K562 (cell line): ENCODE measurements around the gene TOR1A. TPM values are rescaled to one million over a fixed set of nuclear protein-coding genes. Genes with fewer than 3 reads are reported as not detected.
"Not testable (repeated sequence)": the region's sequence is repeated elsewhere in the genome, so short reads cannot be mapped to it uniquely, and the experiment has no call there.

Source experiments
- ATAC-seq: fragments of 200-7000 bp; cut with Tn5 transposase; 3 replicates; pipeline ENCODE4 v1.9.1; 2020; ENCODE audit warnings: moderate library complexity
- BruUV-seq: library from RNA; stranded (reverse); fragments of 400-500 nt; replicated peaks from 2 replicates; lab custom pipeline; 2021; lab: Mats Ljungman, UMichigan
- CTCF ChIA-PET: fragments of 300-600 bp; formaldehyde crosslinking; extraction: SDS; loops from one replicate; lab custom pipeline; 2021; ENCODE audit warnings: low intra/inter-chr PET ratio; lab: Yijun Ruan, JAX
- POLR2A ChIA-PET: fragments of 300-600, 350-650 bp; sonication (Branson Sonifier 250); formaldehyde crosslinking; extraction: SDS; loops from one replicate; lab custom pipeline; 2021; ENCODE audit warnings: antibody characterized with exemption, inconsistent platforms; lab: Yijun Ruan, JAX
- DNase-seq, 4 experiments: peaks; one replicate each; pipeline versions ENCODE4 v3.0.0 to v3.0.0-alpha.2; 2011 to 2018; ENCODE audit warnings: low spot score in 3 of 4, mixed read lengths in 3 of 4; ENCODE audit errors: extremely low read depth in 1 of 4
- FAIRE-seq: peaks from 2 replicates; lab custom pipeline; 2011; peaks lifted over from hg19 to GRCh38; lab: Jason Lieb, UNC
- H2AFZ ChIP-seq: 2 replicates; pipeline ENCODE4 v1.6.0; 2011; ENCODE audit warnings: low read depth, low read length, control low read depth, inconsistent platforms
- H3K27ac ChIP-seq: fragments of 200-600 bp; 3 replicates; pipeline ENCODE4 v1.8.0; 2011; ENCODE audit warnings: low read depth, mild to moderate bottlenecking, control low read depth, inconsistent platforms, low read length, moderate library complexity, mixed read lengths; ENCODE audit errors: extremely low read depth
- H3K27me3 ChIP-seq, 2 experiments: fragments of 300-600 bp in 1 of 2; 2 replicates in 1 of 2; 3 replicates in 1 of 2; pipeline versions ENCODE4 v1.6.0 to v1.8.0; 2011; ENCODE audit warnings: inconsistent platforms in 2 of 2, low read length in 2 of 2, mild to moderate bottlenecking in 1 of 2, mixed read lengths in 1 of 2, moderate library complexity in 1 of 2; ENCODE audit not compliant: control insufficient read depth in 2 of 2, insufficient read depth in 2 of 2
- H3K36me3 ChIP-seq: fragments of 300-600 bp; 3 replicates; pipeline ENCODE4 v1.8.0; 2011; ENCODE audit warnings: mild to moderate bottlenecking, low read length, inconsistent platforms; ENCODE audit not compliant: control insufficient read depth, insufficient read depth
- H3K4me1 ChIP-seq, 2 experiments: fragments of 200-600 bp in 1 of 2; replicated peaks in 1 of 2; 2 replicates in 1 of 2; 3 replicates in 1 of 2; pipeline versions ENCODE4 v1.5.1 to v1.8.0; 2011; ENCODE audit warnings: inconsistent platforms in 2 of 2, low read length in 2 of 2, mild to moderate bottlenecking in 1 of 2, mixed read lengths in 1 of 2, moderate library complexity in 1 of 2; ENCODE audit not compliant: control insufficient read depth in 2 of 2, insufficient read depth in 2 of 2
- H3K4me2 ChIP-seq: 2 replicates; pipeline ENCODE4 v1.6.1; 2011; ENCODE audit warnings: low read length, control low read depth, inconsistent platforms, mixed read lengths; ENCODE audit not compliant: insufficient read depth
- H3K4me3 ChIP-seq: fragments of 200-600 bp; sonication (generic), shearing (Covaris generic); 2 replicates; pipeline ENCODE4 v1.5.1; 2016; ENCODE audit warnings: control low read depth, inconsistent platforms
- H3K79me2 ChIP-seq: fragments of 200-600 bp; 3 replicates; pipeline ENCODE4 v1.8.0; 2011; ENCODE audit warnings: low read length, inconsistent platforms; ENCODE audit not compliant: control insufficient read depth, insufficient read depth
- H3K9ac ChIP-seq, 2 experiments: 2 replicates each; pipeline versions ENCODE4 v1.6.0 to v1.6.1; 2011; ENCODE audit warnings: low read depth in 2 of 2, low read length in 2 of 2, control low read depth in 1 of 2, inconsistent platforms in 1 of 2, mild to moderate bottlenecking in 1 of 2, mixed read lengths in 1 of 2; ENCODE audit not compliant: insufficient read depth in 1 of 2
- H3K9me1 ChIP-seq: one replicate; pipeline ENCODE4 v1.6.0; 2011; ENCODE audit warnings: inconsistent platforms, mild to moderate bottlenecking, low read length, moderate library complexity; ENCODE audit not compliant: control insufficient read depth, insufficient read depth
- H3K9me3 ChIP-seq: replicated peaks from 2 replicates; pipeline ENCODE4 v1.5.1; 2011; ENCODE audit warnings: low read depth, low read length, inconsistent platforms; ENCODE audit not compliant: control insufficient read depth, insufficient read depth
- H4K20me1 ChIP-seq: replicated peaks from 2 replicates; pipeline ENCODE4 v1.6.1; 2011; ENCODE audit warnings: low read length, inconsistent platforms, mixed read lengths; ENCODE audit not compliant: control insufficient read depth, insufficient read depth
- BCOR ChIP-seq: fragments of 450-650 bp; IDR thresholded peaks from 2 replicates; pipeline ENCODE4 v1.6.1; 2016
- ERF ChIP-seq: fragments of 450-650 bp; formaldehyde crosslinking; IDR thresholded peaks from 2 replicates; pipeline ENCODE4 v1.4.0; 2020; ENCODE audit warnings: mild to moderate bottlenecking, mixed read lengths
- GTF2F1 ChIP-seq: IDR thresholded peaks from 2 replicates; pipeline ENCODE4 v1.6.1; 2011; ENCODE audit warnings: low read depth, low read length, improper control_type of control experiment
- KDM1A ChIP-seq, 2 experiments: fragments of 450-650 bp; IDR thresholded peaks; 2 replicates each; pipeline ENCODE4 v1.6.1; 2016; ENCODE audit warnings: mild to moderate bottlenecking in 2 of 2
- RBM14 ChIP-seq: fragments of 200-400 bp; formaldehyde crosslinking; IDR thresholded peaks from 2 replicates; pipeline ENCODE4 v1.6.1; 2018; ENCODE audit warnings: low read depth, mild to moderate bottlenecking, low read length, moderate library complexity, borderline replicate concordance; ENCODE audit not compliant: insufficient read depth
- RBM25 ChIP-seq: fragments of 200-400 bp; formaldehyde crosslinking; IDR thresholded peaks from 2 replicates; pipeline ENCODE4 v1.6.1; 2018; ENCODE audit warnings: low read length, low read depth, moderate library complexity; ENCODE audit not compliant: severe bottlenecking
- RFX1 ChIP-seq: fragments of 450-650 bp; IDR thresholded peaks from 2 replicates; pipeline ENCODE4 v1.6.1; 2016; ENCODE audit warnings: mild to moderate bottlenecking, moderate library complexity
- YBX1 ChIP-seq: fragments of 450-650 bp; IDR thresholded peaks from 2 replicates; pipeline ENCODE4 v1.7.1; 2016; ENCODE audit warnings: mild to moderate bottlenecking
- ZFP36 ChIP-seq: fragments of 150-350 bp; IDR thresholded peaks from 2 replicates; pipeline ENCODE4 v1.6.1; 2018; ENCODE audit warnings: low read length, low read depth; ENCODE audit not compliant: partially characterized antibody
- ZNF121 ChIP-seq: sonication (generic); formaldehyde crosslinking; conservative IDR thresholded peaks from 2 replicates; pipeline ENCODE4 v1.8.0; 2022; ENCODE audit warnings: missing genetic modification reagents
- WGBS: fragments of 100-300 bp; shearing (Covaris generic); methylation state at CpG from one replicate; pipeline ENCODE4 v1.1.6; 2016; ENCODE audit warnings: low coverage, mixed read lengths; ENCODE audit not compliant: insufficient coverage; ENCODE audit errors: missing lambda C conversion rate; 5-methylcytosine and 5-hydroxymethylcytosine counted together
- in situ Hi-C: fragments of 300-500 bp; cut with MboI; formaldehyde crosslinking; loops from 4 replicates; pipeline ENCODE4 v1.15.0; 2018; ENCODE audit warnings: inconsistent platforms, mixed read lengths
- intact Hi-C: fragments of 100-400 bp; cut with micrococcal nuclease; formaldehyde crosslinking; loops from 2 replicates; pipeline ENCODE4 v1.14.2; 2022
- polyA plus RNA-seq, 8 experiments: library from polyadenylated mRNA; depleted of rRNA in 4 of 8; stranded (reverse) in 5 of 8; unstranded in 3 of 8; fragments of >200 nt; fragmentation: Nextera tagmentation in 2 of 8; fragmentation: Illumina TruSeq in 1 of 8; extraction: Ambion mirVana in 2 of 8; extraction: Trizol in 1 of 8; gene quantifications; 2 replicates each; pipeline versions ENCODE4 v1.2.1 to v1.2.3, GENCODE V29; 2011 to 2014; ENCODE audit warnings: inconsistent platforms in 1 of 8, missing spikeins in 1 of 8
- total RNA-seq, 7 experiments: library from RNA; depleted of rRNA in 6 of 7; stranded (reverse); fragments of >200 nt in 6 of 7; fragmentation: Illumina TruSeq in 2 of 7; extraction: Trizol in 2 of 7; gene quantifications; 2 replicates each; pipeline versions ENCODE4 v1.2.1 to v1.2.3, GENCODE V29; 2011 to 2021; ENCODE audit warnings: low replicate concordance in 1 of 7

TOR1A gene
- total and polyA plus RNA-seq, 9 of the 15 experiments (the other 6 are each of a cell fraction or from before 2014, with no cell fraction given), result 4.5 to 85.8 (median 51.3) TPM

DNA sequence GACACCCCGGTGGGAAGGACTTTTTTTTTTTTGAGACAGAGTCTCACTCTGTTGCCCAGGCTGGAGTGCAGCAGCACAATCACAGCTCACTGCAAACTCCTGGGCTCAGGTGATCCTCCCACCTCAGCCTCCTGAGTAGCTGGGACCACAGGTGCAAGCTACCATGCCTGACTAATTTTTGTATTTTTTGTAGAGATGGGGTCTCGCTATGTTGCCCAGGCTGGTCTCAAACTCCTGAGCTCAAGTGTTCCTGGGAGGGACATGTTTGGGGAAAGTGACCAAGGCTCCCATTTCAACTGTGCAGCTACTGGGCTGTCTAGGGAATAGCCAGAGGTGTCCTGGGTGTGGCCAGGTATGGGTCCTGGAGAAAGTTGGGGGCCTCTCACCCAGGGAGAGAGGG, 27.9 kb downstream of the TOR1A start:
- in situ Hi-C loops, result loop anchor here (10.0 to 25.0 kb wide), 2 partner anchors 631 to 1509 kb away; partner anchors contain the start of genes GOLGA2 and SWI5

GRCh38 chr9:129794549-129794948, 29.4 kb downstream of the TOR1A start:
- no peak for ATAC-seq
- H3K27me3 ChIP-seq, result peaks cover 35 to 43% of the 10 kb centered on the region in 2 experiments
- ChIA-PET POLR2A (interaction anchor here (0.8 to 0.9 kb wide), 2 partner anchors 18 to 37 kb away, joined by 4 to 6 read pairs; no protein-coding TSS in a partner anchor), CTCF (no interaction called here)
- no peak overlapping the region for H3K4me3 ChIP-seq
- H3K36me3 ChIP-seq, result no peaks in the 10 kb centered on the region
- in situ Hi-C loops, result loop anchor here (10.0 to 25.0 kb wide), 2 partner anchors 630 to 1507 kb away; partner anchors contain the start of genes GOLGA2 and SWI5
- no peak overlapping the region for H3K9ac ChIP-seq
- H3K4me2 ChIP-seq, result no peak overlapping the region
- H3K4me1 ChIP-seq, result peaks cover 6 to 7% of the 10 kb centered on the region in 2 experiments; a peak in 4 of 5 replicates
- BruUV-seq, result no TSS peak
- no peak overlapping the region for H3K27ac ChIP-seq
- H3K79me2 ChIP-seq, result no peaks in the 10 kb centered on the region
- TF ChIP-seq YBX1, result no peak
- no peak for TF ChIP-seq RBM14
- peak in 1 of 2 experiments; percentile 47; a peak in 1 of 4 replicates for TF ChIP-seq KDM1A (IDR thresholded peaks at IDR 0.05)
- TF ChIP-seq ZFP36, result peak; percentile 81
- no peak for TF ChIP-seq GTF2F1
- TF ChIP-seq RBM25, result peak; percentile 66
- no peak for TF ChIP-seq ERF (CRISPR knock-in tag)
- 0 out of 2 replicates have a peak, but pooled peaks have one; percentile 28 for TF ChIP-seq BCOR
- TF ChIP-seq RFX1, result no peak
- TF ChIP-seq, all 486 proteins: peak for 4
- DNase-seq (no peak), FAIRE-seq (no peak)
- intact Hi-C loops, result no loop called here
- H3K9me3 ChIP-seq, result no peaks in the 10 kb centered on the region
- 0 out of 2 replicates have a peak, but pooled peaks cover 5% of the 10 kb centered on the region for H4K20me1 ChIP-seq
- no peak overlapping the region for H2AFZ ChIP-seq
- no peaks in the 10 kb centered on the region for H3K9me1 ChIP-seq
- 9% methylated on average over 8 of the region's 8 CpGs for WGBS

More for the DNA sequence above, 27.9 kb downstream of the TOR1A start:
- H3K27ac ChIP-seq, H2AFZ ChIP-seq, FAIRE-seq, ATAC-seq, H3K4me2 ChIP-seq, H3K9me1 ChIP-seq, H3K4me3 ChIP-seq, H3K9ac ChIP-seq, H3K9me3 ChIP-seq, H4K20me1 ChIP-seq, H3K4me1 ChIP-seq, H3K36me3 ChIP-seq, intact Hi-C loops, H3K79me2 ChIP-seq, BruUV-seq, CTCF ChIA-PET: not testable (repeated sequence)
- peak in 1 of 4 experiments; percentile 9 for DNase-seq
- TF ChIP-seq ZNF121 (CRISPR knock-in tag) (peak; percentile 96), BCOR (peak; percentile 33; the same call in 1 of the 2 replicates)
- H3K27me3 ChIP-seq, result peaks cover 35 to 43% of the 10 kb centered on the region in 2 experiments
- POLR2A ChIA-PET, result interaction anchor here (0.6 to 0.7 kb wide), 4 partner anchors 12 to 159 kb away, joined by 3 to 4 read pairs (median 3); no protein-coding TSS in a partner anchor
- WGBS, result 0% methylated on average over 2 of the region's 2 CpGs
